Right cardiac atrium (tissue), 5 donors: ENCODE results near the gene TECR. TPM values are rescaled to one million over a fixed set of nuclear protein-coding genes. Genes with fewer than 3 reads are reported as not detected.
"Not testable (repeated sequence)": the region's sequence is repeated elsewhere in the genome, so short reads cannot be mapped to it uniquely, and the experiment has no call there.

ENCODE experiments used
- ATAC-seq, 2 donors: fragments of 200-7000 bp; cut with Tn5 transposase; one replicate each; pipeline versions ENCODE4 v1.8.0 to v1.9.1; 2020; ENCODE audit warnings: moderate library complexity in 2 of 2, mild to moderate bottlenecking in 1 of 2
- DNase-seq, 3 donors: peaks; one replicate each; pipeline ENCODE4 v3.0.0-alpha.2; 2020
- H3K27ac ChIP-seq: one replicate; pipeline ENCODE4 v1.5.1; 2013; ENCODE audit warnings: mild to moderate bottlenecking, low read length, control low read depth, moderate library complexity
- H3K27me3 ChIP-seq: one replicate; pipeline ENCODE4 v1.6.1; 2013; ENCODE audit not compliant: control insufficient read depth, insufficient read depth
- H3K4me1 ChIP-seq: one replicate; pipeline ENCODE4 v1.6.1; 2013; ENCODE audit warnings: low read length; ENCODE audit not compliant: control insufficient read depth, insufficient read depth
- H3K4me3 ChIP-seq: one replicate; pipeline ENCODE4 v1.5.1; 2013; ENCODE audit warnings: low read length, control low read depth
- H3K9me3 ChIP-seq: one replicate; pipeline ENCODE4 v1.6.1; 2013; ENCODE audit warnings: low read length; ENCODE audit not compliant: control insufficient read depth
- WGBS: extraction: QIAGEN DNeasy Blood & Tissue Kit; methylation state at CpG from one replicate; pipeline ENCODE4 v1.1.7; 2013; 5-methylcytosine and 5-hydroxymethylcytosine counted together
- intact Hi-C, 4 donors: fragments of 100-400 bp; cut with DNase I; formaldehyde crosslinking; loops; one replicate each; pipeline versions ENCODE4 v1.11.0 to v1.14.0; 2022 to 2023
- polyA plus RNA-seq: library from polyadenylated mRNA; stranded (reverse); fragments of 200-250 nt; gene quantifications from one replicate; pipeline ENCODE4 v1.2.3, GENCODE V29; 2013
- total RNA-seq, 4 donors: library from RNA; stranded (reverse); fragmentation: NEBNext Ultra II Directional; extraction: Animal tissue kit (Norgen Biotek cat#: 25700); gene quantifications; one replicate each; pipeline ENCODE4 v1.2.1, GENCODE V29; 2021
- donor health status: healthy with polysubstance abuse.
- donor health status: DM: no; HTN: yes; CAD: no.
- donor health status: DM: no; HTN: no; CAD: no.
- donor health status: DM: no; HTN: yes; CAD: no; lungs with severe emphysema.
- donor health status: DM: yes; HTN: yes; CAD: no.

The TECR gene
- total and polyA plus RNA-seq, 5 donors, result 92.3 to 116 (median 99.3) TPM

DNA sequence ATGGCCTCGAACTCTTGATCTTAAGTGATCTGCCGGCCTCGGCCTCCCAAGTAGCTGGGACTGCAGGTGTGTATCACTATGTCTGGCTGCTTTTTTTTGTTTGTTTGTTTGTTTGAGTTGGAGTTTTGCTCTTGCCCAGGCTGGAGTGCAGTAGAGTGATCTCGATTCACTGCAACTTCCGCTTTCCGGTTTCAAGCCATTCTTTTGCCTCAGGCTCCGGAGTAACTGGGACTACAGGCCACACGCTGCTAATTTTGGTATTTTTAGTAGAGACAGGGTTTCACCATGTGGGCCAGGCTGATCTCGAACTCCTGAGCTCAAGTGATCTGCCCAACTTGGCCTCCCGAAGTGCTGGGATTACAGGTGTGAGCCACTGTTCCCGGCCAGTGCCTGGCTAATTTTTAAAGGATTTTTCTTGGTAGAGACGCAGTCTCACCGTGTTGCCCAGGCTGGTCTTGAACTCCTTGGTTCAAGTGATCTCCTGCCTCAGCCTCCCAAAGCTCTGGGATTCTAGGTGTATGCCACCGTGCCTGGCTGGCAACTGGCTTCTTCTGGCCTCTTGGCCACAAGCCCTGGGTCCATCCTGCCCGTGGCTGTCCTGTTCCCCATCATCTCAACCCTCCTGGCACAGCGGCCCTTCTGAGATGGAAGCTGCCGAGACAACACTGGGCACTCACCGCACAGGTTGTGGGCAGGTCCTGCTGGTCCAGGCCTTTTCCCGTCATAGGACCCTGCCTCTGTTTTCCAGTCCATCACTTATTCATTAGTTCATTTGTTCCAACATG, 11.5 kb downstream of the TECR start:
- H3K9me3 ChIP-seq, result no peaks in the 10 kb centered on the region
- no peaks in the 10 kb centered on the region for H3K27me3 ChIP-seq
- intact Hi-C loops, result no loop called here
- no peak overlapping the region for H3K4me3 ChIP-seq
- ATAC-seq (no peak), DNase-seq (peak in 1 of 3 donors; percentile 46)
- 91% methylated on average over 19 of the region's 19 CpGs for WGBS
- peaks cover 1% of the 10 kb centered on the region for H3K4me1 ChIP-seq
- H3K27ac ChIP-seq, result no peak overlapping the region

DNA sequence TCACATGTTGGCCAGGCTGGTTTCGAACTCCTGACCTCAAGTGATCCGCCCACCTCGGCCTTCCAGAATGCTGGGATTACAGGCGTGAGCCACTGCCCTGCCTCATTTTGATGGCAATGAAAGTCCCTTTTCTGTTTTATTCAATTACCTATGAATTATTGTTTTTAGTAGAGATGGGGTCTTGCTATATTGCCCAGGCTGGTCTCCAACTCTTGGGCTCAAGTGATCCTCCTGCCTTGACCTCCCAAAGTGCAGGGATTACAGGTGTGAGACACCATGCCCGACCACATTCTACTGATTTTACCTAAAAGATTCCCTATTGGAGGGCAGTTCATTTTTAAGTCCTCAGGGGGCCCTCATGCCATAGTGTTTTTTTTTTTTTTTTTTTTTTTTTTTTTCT, 12.6 kb downstream of the TECR start:
- H3K27ac ChIP-seq, H3K27me3 ChIP-seq, H3K4me3 ChIP-seq, ATAC-seq, H3K4me1 ChIP-seq, intact Hi-C loops, H3K9me3 ChIP-seq, DNase-seq: not testable (repeated sequence)
- 78% methylated on average over 5 of the region's 5 CpGs for WGBS

DNA sequence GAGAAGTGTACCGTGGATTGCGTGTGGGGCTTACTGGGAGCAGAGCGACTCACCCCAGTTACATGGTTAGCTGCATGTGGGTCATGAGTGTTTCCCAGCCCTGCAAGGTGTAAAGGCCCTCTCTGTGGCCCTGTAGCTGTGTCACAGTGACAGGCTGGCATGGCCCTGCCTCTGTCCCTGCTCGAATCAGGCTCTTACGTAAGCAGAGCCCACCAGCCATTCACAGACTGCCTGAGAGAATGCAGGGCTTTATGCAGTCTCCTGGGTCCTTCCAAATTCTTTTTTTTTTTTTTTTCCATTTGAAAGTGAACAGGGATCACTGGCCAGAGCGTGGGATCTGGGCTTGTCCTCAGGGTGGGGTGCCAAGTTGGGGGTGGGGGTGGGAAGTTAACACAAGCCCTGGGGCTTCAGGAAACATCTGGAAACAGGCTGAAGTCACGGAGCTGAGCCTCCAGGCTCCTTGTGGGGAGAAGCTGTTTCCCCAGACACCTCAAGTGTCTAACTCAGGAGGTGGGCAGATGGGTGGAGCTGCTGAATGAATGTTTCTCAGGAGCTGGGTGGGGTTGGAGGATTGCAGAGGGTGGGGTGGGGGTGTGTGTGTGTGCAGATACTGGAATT, 13.4 kb downstream of the TECR start:
- DNase-seq (peak in 1 of 3 donors; percentile 57), ATAC-seq (peak; percentile 59 to 70)
- Histone ChIP-seq H3K4me1 (no peaks in the 10 kb centered on the region), H3K27ac (no peak overlapping the region), H3K27me3 (no peaks in the 10 kb centered on the region), H3K4me3 (no peak overlapping the region), H3K9me3 (no peaks in the 10 kb centered on the region)
- intact Hi-C loops, result no loop called here
- WGBS, result 44% methylated on average over 7 of the region's 7 CpGs

DNA sequence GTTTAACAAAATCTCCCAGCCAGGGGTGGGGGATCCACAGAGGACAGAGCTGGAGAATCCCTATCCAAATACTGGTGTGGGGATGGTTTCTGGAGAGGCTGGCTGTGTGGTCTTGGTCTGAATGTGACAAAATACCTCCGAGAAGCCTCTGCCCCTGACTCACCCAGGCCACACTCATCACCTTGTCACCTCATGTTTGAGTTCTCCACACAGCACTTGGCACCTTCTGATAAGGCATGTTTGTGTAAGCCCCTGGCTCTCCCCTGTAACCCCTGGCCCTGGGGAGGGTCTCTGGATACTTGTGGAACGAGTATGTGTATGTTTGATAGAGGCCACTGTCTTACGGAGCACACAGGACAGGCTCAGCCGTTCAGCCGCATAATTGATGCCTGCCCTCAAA, 14.7 kb downstream of the TECR start:
- no peak overlapping the region for H3K27ac ChIP-seq
- 71% methylated on average over 5 of the region's 5 CpGs for WGBS
- intact Hi-C loops, result no loop called here

DNA sequence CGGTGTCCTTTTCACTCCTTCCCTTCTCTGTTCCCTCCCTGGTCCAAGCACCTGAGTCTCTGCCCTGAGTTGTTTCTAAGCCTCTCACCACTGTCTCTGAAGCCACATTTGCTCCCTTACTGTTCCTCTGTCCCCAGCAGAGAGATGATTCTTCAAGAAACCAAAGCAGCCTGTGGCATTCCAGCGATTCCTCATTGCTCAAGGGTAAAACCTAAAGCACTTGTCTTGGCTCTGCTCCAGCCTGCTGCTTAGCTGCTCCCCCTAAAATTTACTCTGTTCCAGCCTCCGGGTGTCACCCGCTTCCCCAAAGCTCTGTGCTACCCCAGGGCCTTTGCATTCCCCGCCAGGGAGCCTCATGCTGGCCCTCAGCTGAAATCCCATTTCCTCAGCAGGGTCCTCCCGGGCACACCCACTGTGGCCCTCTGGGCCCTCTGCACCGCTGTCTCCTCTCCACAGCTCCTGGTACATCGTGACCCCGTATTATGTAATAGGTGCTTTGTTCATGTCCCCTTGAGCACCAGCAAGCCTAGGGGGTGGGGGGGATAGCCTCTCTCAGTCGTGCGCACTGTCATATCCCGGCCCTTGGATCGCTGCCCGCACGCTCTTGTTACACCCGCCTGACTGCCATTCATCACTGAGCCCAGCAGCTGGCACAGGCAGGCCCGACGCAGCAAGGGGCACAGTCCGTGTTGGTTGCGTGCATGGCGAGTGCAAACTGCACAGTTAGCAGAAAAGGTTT, 15.8 kb downstream of the TECR start:
- peak; percentile 42 to 50 for ATAC-seq
- no peak overlapping the region for H3K27ac ChIP-seq
- 71% methylated on average over 21 of the region's 21 CpGs for WGBS

More for the DNA sequence above, 14.7 kb downstream of the TECR start:
- no peaks in the 10 kb centered on the region for H3K4me1 ChIP-seq
- H3K9me3 ChIP-seq, result no peaks in the 10 kb centered on the region
- H3K4me3 ChIP-seq, result no peak overlapping the region
- DNase-seq (no peak), ATAC-seq (no peak)
- no peaks in the 10 kb centered on the region for H3K27me3 ChIP-seq

DNA sequence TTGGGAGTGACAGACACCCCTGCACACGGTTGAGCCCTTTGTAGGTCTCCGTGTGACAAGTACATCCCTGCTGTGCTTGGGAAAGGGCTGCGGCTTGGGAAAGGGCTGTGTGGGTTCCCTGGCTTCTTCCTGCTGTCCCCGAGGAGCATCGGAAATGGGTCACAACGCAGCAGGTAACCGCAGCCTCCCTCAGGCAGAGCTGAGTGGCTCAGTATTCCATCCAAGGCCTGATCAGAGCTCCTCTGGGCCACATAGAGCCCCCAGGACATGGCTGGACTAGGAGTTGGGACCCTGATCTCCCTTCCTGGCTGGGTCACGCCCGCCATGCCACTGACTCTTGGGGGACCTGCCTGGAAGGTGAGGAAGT, 16.3 kb downstream of the TECR start:
- DNase-seq (no peak), ATAC-seq (peak in 1 of 2 donors; percentile 8)
- Histone ChIP-seq H3K27me3 (no peaks in the 10 kb centered on the region), H3K9me3 (no peaks in the 10 kb centered on the region), H3K4me1 (no peaks in the 10 kb centered on the region), H3K4me3 (no peak overlapping the region), H3K27ac (no peak overlapping the region)
- 85% methylated on average over 9 of the region's 9 CpGs for WGBS
- intact Hi-C loops, result no loop called here

More for the DNA sequence above, 15.8 kb downstream of the TECR start:
- H3K27me3 ChIP-seq, result no peaks in the 10 kb centered on the region
- H3K4me1 ChIP-seq, result no peaks in the 10 kb centered on the region
- no peak overlapping the region for H3K4me3 ChIP-seq
- DNase-seq, result peak; percentile 47 to 79 (median 72)
- H3K9me3 ChIP-seq, result no peaks in the 10 kb centered on the region
- intact Hi-C loops, result no loop called here

DNA sequence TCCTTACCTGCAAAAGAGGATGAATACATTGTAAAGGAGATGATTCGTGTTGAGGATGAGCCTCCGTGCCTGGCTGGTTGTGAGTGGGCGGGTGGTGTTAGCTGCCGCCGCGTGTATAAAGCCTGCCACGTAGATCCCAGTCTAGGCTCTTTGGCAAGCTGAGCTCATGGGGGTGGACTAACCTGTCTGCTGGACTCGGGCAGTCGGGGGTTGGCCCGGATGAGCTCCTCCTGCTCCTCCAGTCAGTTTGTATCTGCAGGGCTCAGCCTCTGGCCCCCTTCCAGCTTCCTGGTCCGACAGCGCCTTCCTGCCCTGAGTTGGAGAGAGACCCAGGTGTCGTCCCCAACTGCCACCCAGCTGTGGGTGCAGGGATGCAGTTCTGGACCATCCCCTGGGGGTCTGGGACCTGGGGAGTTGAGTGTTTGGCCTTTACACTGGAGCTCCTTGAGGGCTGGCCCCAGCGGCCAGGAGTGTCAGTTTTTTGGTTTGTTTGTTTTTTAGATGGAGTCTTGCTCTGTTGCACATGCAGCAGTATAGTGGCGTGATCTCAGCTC, 20.9 kb downstream of the TECR start:
- 57% methylated on average over 15 of the region's 15 CpGs for WGBS
- intact Hi-C loops, result no loop called here
- no peaks in the 10 kb centered on the region for H3K9me3 ChIP-seq
- H3K4me3 ChIP-seq, result no peak overlapping the region
- no peak overlapping the region for H3K27ac ChIP-seq
- DNase-seq (peak in 1 of 3 donors; percentile 59), ATAC-seq (peak in 1 of 2 donors; percentile 32)
- H3K4me1 ChIP-seq, result peaks cover 3% of the 10 kb centered on the region
- no peaks in the 10 kb centered on the region for H3K27me3 ChIP-seq

DNA sequence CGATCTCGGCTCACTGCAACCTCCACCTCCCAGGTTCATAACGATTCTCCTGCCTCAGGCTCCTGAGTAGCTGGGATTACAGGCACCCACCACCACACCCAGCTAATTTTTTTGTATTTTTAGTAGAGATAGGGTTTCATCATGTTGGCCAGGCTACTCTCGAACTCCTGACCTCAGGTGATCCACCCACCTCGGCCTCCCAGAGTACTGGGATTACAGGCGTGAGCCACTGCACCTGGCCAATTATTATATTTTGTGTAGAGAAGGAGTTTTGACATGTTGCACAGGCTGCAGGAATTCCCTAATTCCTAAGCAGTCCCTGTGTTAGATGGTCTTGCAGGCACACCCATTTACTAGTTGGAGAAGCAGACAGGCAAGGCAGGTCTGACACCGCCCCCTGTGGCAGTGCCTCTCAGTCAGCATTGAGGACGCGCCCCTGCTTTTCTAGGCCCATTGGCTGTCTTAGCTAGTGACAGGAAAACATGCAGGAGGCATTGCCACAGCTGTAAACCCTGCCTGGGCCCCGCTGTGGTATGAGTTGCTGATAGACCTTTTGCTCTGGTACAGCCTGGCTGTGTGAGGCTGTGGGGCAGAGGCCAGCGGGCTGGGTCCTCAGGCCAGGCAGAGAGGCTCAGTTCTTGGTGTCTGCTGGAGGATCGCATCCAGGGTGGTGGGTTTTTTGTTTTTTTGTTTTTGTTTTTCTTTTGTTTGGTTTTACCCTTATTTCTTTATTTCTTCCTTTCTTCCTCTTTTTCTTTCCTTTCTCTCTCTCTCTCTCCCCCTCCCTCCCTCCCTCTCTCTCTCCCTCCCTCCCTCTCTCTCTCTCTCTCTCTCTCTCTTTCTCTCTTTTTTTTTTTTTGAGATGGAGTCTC, 22.0 kb downstream of the TECR start:
- H3K9me3 ChIP-seq, H3K27me3 ChIP-seq, H3K27ac ChIP-seq, H3K4me1 ChIP-seq, H3K4me3 ChIP-seq, intact Hi-C loops: not testable (repeated sequence)
- WGBS, result 74% methylated on average over 12 of the region's 12 CpGs
- ATAC-seq (peak; percentile 31 to 43), DNase-seq (peak in 1 of 3 donors; percentile 73)

DNA sequence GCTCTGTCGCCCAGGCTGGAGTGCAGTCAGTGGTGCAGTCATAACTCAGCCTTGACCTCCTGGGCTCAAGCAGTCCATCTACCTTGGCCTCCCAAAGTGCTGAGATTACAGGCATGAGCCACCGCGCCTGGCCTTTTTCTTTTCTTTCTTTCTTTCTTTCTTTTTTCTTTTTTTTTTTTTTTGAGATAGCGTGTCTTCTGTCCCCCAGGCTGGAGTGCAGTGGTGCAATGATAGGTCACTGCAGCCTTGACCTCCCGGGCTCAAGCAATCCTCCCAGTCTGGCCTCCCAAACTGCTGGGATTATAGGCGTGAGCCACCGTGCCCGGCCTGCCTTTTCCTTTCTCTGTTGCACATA, 22.6 kb downstream of the TECR start:
- H3K27ac ChIP-seq, H3K4me1 ChIP-seq, H3K4me3 ChIP-seq, intact Hi-C loops, H3K9me3 ChIP-seq, H3K27me3 ChIP-seq, ATAC-seq: not testable (repeated sequence)
- WGBS, result 90% methylated on average over 8 of the region's 8 CpGs
- DNase-seq, result peak in 1 of 3 donors; percentile 39
